Nephron progenitor cell (in vitro differentiated cells): ENCODE data around the gene TIMM44.

ENCODE experiments used
- DNase-seq: peaks from one replicate; pipeline ENCODE4 v3.0.0; 2021
- H3K27ac Mint-ChIP-seq: 2 replicates; pipeline ENCODE4 v1.8.0; 2021; ENCODE audit warnings: mild to moderate bottlenecking, moderate library complexity, mixed read lengths
- H3K27me3 Mint-ChIP-seq: 2 replicates; pipeline ENCODE4 v1.8.0; 2021; ENCODE audit warnings: mild to moderate bottlenecking, low read depth, mixed read lengths; ENCODE audit not compliant: poor library complexity
- H3K36me3 Mint-ChIP-seq: 2 replicates; pipeline ENCODE4 v1.8.0; 2021; ENCODE audit warnings: low read depth, mixed read lengths
- H3K4me1 Mint-ChIP-seq: 2 replicates; pipeline ENCODE4 v1.8.0; 2021; ENCODE audit warnings: mixed read lengths
- H3K4me3 Mint-ChIP-seq: 2 replicates; pipeline ENCODE4 v1.8.0; 2021; ENCODE audit warnings: mild to moderate bottlenecking, moderate library complexity, mixed read lengths
- H3K9me3 Mint-ChIP-seq: 2 replicates; pipeline ENCODE4 v1.8.0; 2021; ENCODE audit warnings: mild to moderate bottlenecking, moderate library complexity, mixed read lengths
- TF ChIP-seq, protein P1 (sequence below): fragments of 200-600 bp; sonication (generic); IDR thresholded peaks from 2 replicates; pipeline ENCODE4 v1.5.0; 2021; ENCODE audit warnings: antibody characterized with exemption

The TIMM44 gene

DNA sequence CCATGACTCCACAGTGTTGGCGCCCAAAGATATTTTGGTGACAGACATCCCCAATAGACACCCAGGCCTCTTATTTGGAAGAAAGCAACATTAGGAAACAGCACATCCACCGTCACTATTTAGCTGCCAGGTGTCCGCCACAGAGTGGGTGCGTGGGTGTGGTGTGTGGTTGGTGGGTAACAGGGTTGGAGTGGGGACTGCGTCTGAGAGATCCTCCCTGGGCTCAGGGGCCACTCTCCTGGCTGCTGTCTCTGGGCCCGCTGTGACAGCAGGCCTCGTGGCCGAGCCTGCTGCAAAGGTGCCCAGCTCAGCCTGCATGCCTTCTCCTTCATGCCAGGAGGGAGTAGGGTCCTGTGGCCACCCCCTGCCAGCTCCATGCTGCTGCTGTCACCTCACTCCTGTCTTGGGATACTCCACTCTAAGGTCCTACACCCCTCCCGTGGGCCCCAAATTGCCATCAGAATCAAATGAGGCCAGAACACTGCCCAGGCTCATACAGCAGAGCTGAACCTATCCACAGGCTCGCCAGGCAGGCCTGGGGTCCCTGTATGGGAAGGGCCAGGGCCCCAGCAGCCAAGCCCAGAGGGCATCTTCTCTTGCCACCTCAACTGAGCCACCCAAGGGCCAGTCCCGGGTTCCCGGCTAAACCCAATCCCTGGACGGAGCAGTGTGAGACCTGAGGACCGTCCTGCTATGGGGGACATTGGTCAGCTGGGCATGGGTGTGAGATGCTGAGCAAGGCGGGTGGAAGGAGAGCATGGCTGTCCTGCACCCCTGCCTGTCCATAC lies 24.7 kb upstream of the TIMM44 start:
- H3K27ac Mint-ChIP-seq, result peak overlapping the region; percentile 89
- no peaks in the 10 kb centered on the region for H3K4me1 Mint-ChIP-seq
- H3K4me3 Mint-ChIP-seq, result no peak overlapping the region
- no peaks in the 10 kb centered on the region for H3K27me3 Mint-ChIP-seq
- H3K36me3 Mint-ChIP-seq, result peaks cover 40% of the 10 kb centered on the region
- DNase-seq, result no peak
- TF ChIP-seq, protein P1, sequence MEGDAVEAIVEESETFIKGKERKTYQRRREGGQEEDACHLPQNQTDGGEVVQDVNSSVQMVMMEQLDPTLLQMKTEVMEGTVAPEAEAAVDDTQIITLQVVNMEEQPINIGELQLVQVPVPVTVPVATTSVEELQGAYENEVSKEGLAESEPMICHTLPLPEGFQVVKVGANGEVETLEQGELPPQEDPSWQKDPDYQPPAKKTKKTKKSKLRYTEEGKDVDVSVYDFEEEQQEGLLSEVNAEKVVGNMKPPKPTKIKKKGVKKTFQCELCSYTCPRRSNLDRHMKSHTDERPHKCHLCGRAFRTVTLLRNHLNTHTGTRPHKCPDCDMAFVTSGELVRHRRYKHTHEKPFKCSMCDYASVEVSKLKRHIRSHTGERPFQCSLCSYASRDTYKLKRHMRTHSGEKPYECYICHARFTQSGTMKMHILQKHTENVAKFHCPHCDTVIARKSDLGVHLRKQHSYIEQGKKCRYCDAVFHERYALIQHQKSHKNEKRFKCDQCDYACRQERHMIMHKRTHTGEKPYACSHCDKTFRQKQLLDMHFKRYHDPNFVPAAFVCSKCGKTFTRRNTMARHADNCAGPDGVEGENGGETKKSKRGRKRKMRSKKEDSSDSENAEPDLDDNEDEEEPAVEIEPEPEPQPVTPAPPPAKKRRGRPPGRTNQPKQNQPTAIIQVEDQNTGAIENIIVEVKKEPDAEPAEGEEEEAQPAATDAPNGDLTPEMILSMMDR, result no peak
- no peaks in the 10 kb centered on the region for H3K9me3 Mint-ChIP-seq

DNA sequence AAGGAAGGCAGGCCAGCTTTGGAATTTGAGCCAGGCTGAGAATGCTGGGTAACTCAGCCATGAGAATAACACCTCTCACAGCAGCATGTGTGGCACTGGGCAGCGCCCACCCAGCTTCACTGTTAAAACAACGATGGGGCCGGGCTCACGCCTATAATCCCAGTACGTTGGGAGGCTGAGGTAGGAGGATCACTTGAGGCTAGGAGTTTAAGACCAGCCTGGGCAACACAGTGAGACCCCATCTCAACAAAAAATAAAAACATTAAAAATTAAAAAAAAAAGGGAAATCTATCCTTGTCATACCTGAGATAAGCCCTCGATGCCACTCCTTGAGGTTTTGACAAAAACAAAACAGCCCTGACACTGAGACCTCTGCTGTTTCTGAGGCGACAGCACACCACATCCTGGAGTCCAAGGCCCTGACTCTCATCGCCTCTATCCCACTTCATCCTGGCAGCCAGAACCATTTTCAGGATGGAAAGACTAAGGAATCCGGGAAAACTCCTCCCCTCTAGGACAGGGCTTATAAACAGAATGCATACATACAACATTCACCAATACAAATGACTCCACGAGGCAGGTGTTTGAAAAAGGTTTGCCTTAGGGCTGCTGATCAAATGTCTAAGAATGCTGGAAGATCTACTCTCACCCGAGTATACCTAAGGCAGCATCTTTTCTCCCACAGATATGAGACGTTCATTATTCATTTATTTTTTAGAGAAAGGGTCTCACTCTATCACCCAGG lies 22.6 kb upstream of the TIMM44 start:
- Mint-ChIP-seq H3K27ac (no peak overlapping the region), H3K36me3 (peaks cover 51% of the 10 kb centered on the region), H3K4me1 (no peaks in the 10 kb centered on the region), H3K9me3 (no peaks in the 10 kb centered on the region), H3K27me3 (no peaks in the 10 kb centered on the region), H3K4me3 (no peak overlapping the region)
- TF ChIP-seq, protein P1, result no peak
- DNase-seq, result no peak

DNA sequence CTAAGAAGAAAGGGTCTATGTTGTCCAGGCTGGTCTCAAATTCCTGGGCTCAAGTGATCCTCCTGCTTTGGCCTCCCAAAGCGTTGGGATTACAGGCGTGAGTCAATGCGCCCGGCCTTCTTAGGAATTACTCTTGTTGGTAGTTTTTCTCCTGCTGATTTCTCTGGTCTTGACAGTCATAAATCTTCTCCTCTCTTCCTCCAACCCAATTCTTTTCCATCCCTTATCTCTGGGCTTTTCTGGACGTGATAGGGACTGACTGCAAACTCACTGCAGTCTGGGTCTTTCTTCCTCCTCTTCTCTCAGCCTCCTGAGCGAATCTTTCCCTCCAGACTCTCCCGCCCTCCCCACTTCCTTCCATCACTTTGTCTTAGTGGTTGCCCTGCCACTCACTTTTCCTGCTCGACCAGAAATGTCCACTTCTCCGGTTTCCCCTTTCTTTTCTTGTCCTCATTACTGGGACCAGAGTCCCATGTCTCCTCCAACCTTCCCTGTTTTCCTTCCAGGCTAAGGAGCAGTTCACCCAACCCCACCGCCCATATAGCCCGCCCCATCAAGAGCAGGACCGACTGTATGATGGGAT lies 21.9 kb upstream of the TIMM44 start:
- H3K4me1 Mint-ChIP-seq, result no peaks in the 10 kb centered on the region
- DNase-seq, result no peak
- no peaks in the 10 kb centered on the region for H3K9me3 Mint-ChIP-seq
- TF ChIP-seq, protein P1, result no peak
- H3K4me3 Mint-ChIP-seq, result no peak overlapping the region
- no peaks in the 10 kb centered on the region for H3K27me3 Mint-ChIP-seq
- peaks cover 45% of the 10 kb centered on the region for H3K36me3 Mint-ChIP-seq
- peak overlapping the region; percentile 80 for H3K27ac Mint-ChIP-seq

DNA sequence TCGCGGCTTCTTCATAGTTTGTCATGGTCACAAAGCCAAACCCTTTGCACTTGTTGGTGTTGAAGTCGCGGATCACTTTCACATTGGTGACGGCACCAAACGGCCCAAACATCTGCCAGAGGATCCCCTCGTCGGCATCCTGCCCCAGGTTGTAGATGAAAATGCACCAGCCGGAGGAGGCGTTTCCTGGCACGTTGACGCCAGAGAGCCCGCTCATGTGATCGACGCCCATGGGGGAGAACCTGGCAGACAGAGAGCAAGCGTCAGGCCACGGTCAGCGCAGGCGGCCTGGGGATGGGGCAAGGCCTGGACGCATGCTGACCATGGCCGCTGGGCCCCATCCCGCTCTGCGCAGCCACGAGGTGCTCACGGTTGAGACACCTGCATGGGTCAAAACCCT lies 20.1 kb upstream of the TIMM44 start:
- Mint-ChIP-seq H3K4me3 (no peak overlapping the region), H3K36me3 (peaks cover 47% of the 10 kb centered on the region), H3K4me1 (no peaks in the 10 kb centered on the region), H3K9me3 (no peaks in the 10 kb centered on the region), H3K27me3 (no peaks in the 10 kb centered on the region), H3K27ac (no peak overlapping the region)
- DNase-seq, result no peak
- TF ChIP-seq, protein P1, result no peak

DNA sequence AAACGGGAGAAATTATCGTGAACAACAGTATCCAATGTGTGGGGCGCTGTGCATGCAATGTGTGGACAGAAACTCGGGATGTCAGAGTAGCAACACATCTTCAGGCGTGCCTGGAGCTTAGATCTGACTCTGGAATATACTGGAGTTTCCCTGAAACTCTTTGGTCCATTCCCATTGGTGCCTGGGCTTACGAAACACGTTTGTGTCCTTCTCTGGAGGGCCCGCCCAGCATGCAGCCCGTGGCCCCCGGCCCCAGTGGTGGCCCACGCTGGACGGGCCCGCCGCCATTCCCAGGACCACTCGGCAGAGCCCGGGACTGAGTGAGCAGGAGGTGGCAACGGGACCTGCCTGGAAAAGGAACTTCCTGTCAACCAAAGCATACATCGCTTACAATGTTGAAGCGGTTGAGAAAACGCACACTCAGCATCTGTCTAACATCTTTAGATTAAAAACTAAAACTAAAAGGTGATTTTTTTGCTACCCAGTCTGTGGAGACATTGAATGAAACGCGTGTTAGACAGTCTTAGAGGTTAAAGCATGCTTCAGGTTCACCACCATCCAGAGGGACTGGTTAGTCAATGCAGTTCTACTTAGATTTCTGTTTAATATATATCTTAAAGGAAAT lies 19.3 kb upstream of the TIMM44 start:
- no peaks in the 10 kb centered on the region for H3K9me3 Mint-ChIP-seq
- no peaks in the 10 kb centered on the region for H3K4me1 Mint-ChIP-seq
- no peaks in the 10 kb centered on the region for H3K27me3 Mint-ChIP-seq
- H3K36me3 Mint-ChIP-seq, result peaks cover 48% of the 10 kb centered on the region
- no peak for DNase-seq
- TF ChIP-seq, protein P1, result no peak
- H3K4me3 Mint-ChIP-seq, result no peak overlapping the region
- H3K27ac Mint-ChIP-seq, result peak overlapping the region; percentile 26
